Nephron progenitor cell (in vitro differentiated cells): ENCODE data around the gene NGEF.

Experiments used
- DNase-seq: peaks from one replicate; pipeline ENCODE4 v3.0.0; 2021
- H3K27ac Mint-ChIP-seq: 2 replicates; pipeline ENCODE4 v1.8.0; 2021; ENCODE audit warnings: mild to moderate bottlenecking, moderate library complexity, mixed read lengths
- H3K27me3 Mint-ChIP-seq: 2 replicates; pipeline ENCODE4 v1.8.0; 2021; ENCODE audit warnings: mild to moderate bottlenecking, low read depth, mixed read lengths; ENCODE audit not compliant: poor library complexity
- H3K36me3 Mint-ChIP-seq: 2 replicates; pipeline ENCODE4 v1.8.0; 2021; ENCODE audit warnings: low read depth, mixed read lengths
- H3K4me1 Mint-ChIP-seq: 2 replicates; pipeline ENCODE4 v1.8.0; 2021; ENCODE audit warnings: mixed read lengths
- H3K4me3 Mint-ChIP-seq: 2 replicates; pipeline ENCODE4 v1.8.0; 2021; ENCODE audit warnings: mild to moderate bottlenecking, moderate library complexity, mixed read lengths
- H3K9me3 Mint-ChIP-seq: 2 replicates; pipeline ENCODE4 v1.8.0; 2021; ENCODE audit warnings: mild to moderate bottlenecking, moderate library complexity, mixed read lengths
- CTCF ChIP-seq: fragments of 200-600 bp; sonication (generic); IDR thresholded peaks from 2 replicates; pipeline ENCODE4 v1.5.0; 2021; ENCODE audit warnings: antibody characterized with exemption

NGEF gene

DNA sequence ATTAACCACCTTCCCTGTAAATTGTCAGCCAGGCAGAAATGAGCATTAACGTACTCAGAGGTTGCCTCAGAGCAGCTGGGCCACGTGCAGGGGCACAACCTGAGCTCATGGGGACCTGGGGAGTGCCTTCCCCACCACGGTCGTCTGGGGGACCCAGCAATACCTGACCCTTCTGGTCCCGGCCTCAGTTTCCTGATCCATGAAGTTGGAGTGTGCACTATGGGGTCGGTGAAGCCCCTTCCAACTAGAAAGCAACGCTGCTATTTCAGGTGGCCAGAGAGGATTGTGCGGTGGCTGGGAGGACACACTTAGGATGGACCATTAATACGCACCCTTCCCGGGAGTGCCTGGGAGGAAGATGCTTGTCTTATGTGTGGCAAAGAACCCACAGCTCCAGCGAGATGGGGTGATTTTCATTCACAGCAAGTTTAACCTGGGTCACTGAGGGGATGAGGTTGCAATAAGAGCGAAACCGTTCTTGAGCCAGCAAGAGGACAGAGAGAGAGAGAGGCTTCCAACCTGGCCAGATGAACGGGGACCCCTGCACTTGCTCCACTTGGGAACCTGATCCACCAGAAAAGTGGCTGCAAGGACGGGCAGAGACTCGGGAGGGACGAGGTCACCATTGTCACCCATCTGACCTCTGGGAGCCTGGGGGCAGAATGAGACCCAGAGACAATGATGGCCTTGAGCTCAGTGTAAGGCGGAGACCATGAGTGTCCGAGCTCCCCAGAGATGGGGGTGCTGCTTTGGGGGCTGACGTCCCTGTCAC lies 36.2 kb downstream of the NGEF start:
- Mint-ChIP-seq H3K4me3 (no peak overlapping the region), H3K27me3 (peaks cover 18% of the 10 kb centered on the region), H3K9me3 (no peaks in the 10 kb centered on the region), H3K4me1 (peaks cover 17% of the 10 kb centered on the region), H3K27ac (no peak overlapping the region), H3K36me3 (no peaks in the 10 kb centered on the region)
- TF ChIP-seq CTCF: no peak
- DNase-seq: no peak

DNA sequence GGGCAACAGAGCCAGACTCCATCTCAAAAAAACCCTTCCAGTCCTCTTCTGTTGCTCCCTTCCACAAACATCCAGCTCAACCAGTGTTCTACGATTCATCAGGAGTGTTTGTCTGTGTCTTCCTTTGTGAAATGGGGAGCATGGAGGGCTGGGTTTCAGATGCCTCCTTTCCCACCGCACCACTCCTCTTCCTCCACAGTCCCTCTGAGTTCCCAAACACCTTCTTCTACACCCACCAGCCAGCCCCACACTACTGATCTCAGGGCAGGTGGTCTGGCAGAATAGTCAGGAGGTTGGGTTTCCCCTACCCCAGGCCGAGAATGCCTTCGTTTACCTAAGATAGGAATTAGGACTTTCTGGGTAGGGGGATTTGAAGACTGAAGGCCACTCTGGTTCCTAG lies 36.9 kb downstream of the NGEF start:
- Mint-ChIP-seq H3K9me3 (no peaks in the 10 kb centered on the region), H3K27me3 (peaks cover 21% of the 10 kb centered on the region), H3K4me3 (no peak overlapping the region), H3K27ac (no peak overlapping the region), H3K4me1 (peaks cover 17% of the 10 kb centered on the region), H3K36me3 (no peaks in the 10 kb centered on the region)
- no peak for TF ChIP-seq CTCF
- no peak for DNase-seq

DNA sequence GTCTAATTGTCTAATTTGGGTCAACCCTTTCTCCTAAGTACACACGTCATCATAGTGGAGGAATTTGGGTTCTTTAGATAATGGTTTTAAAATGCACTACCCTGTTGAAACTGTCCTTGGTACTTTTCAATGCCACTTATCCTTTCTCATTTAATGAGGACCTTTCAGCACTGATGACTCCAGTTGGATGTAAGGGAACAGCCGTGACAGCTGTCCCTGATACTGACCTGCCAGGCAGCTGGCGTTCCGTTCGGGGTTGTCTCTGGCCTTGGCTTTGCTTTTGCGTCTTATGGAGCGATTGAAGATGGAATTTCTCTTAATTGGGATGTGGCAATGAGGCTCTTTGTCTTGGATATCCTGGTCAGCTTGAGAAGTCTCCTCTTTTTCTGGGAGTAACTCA lies 38.7 kb downstream of the NGEF start:
- TF ChIP-seq CTCF: no peak
- H3K27me3 Mint-ChIP-seq: peaks cover 33% of the 10 kb centered on the region
- no peaks in the 10 kb centered on the region for H3K36me3 Mint-ChIP-seq
- no peak for DNase-seq
- H3K27ac Mint-ChIP-seq: no peak overlapping the region
- H3K4me1 Mint-ChIP-seq: peaks cover 8% of the 10 kb centered on the region
- H3K9me3 Mint-ChIP-seq: no peaks in the 10 kb centered on the region
- no peak overlapping the region for H3K4me3 Mint-ChIP-seq

- peaks cover 33% of the 10 kb centered on the region for H3K27me3 Mint-ChIP-seq
- H3K9me3 Mint-ChIP-seq: no peaks in the 10 kb centered on the region
- no peaks in the 10 kb centered on the region for H3K36me3 Mint-ChIP-seq
- DNase-seq: no peak
- no peak overlapping the region for H3K4me3 Mint-ChIP-seq
- no peak overlapping the region for H3K27ac Mint-ChIP-seq
- no peak for TF ChIP-seq CTCF
- peaks cover 6% of the 10 kb centered on the region for H3K4me1 Mint-ChIP-seq
Measured at GRCh38 chr2:232973796-232974195, 39.3 kb downstream of the NGEF start.

- Mint-ChIP-seq H3K4me1 (peaks cover 6% of the 10 kb centered on the region), H3K27ac (no peak overlapping the region), H3K27me3 (peaks cover 33% of the 10 kb centered on the region), H3K4me3 (no peak overlapping the region), H3K9me3 (no peaks in the 10 kb centered on the region), H3K36me3 (no peaks in the 10 kb centered on the region)
- no peak for TF ChIP-seq CTCF
- DNase-seq: no peak
Measured at GRCh38 chr2:232973011-232973735, 39.9 kb downstream of the NGEF start.
